CD4-positive, alpha-beta T cell treated with Interleukin-15 for 1 hour (primary cell): ENCODE measurements around the gene MTUS2.

Experiments used
- DNase-seq: peaks from one replicate; pipeline ENCODE4 v3.0.0-alpha.2; 2020

Gene MTUS2

GRCh38 chr13:29494520-29494919 lies 674.4 kb downstream of the MTUS2 start:
- no peak for DNase-seq

GRCh38 chr13:29496241-29496712 lies 676.1 kb downstream of the MTUS2 start:
- DNase-seq: peak; percentile 46

GRCh38 chr13:29497137-29497654 lies 677.1 kb downstream of the MTUS2 start:
- no peak for DNase-seq

GRCh38 chr13:29498426-29499040 lies 678.4 kb downstream of the MTUS2 start:
- no peak for DNase-seq

- DNase-seq: no peak
These were observed 679.5 kb downstream of the MTUS2 start for GRCh38 chr13:29499506-29500165.

GRCh38 chr13:29500386-29500785 lies 680.2 kb downstream of the MTUS2 start:
- DNase-seq: no peak

GRCh38 chr13:29501674-29502073 lies 681.5 kb downstream of the MTUS2 start:
- no peak for DNase-seq

- no peak for DNase-seq
These were observed 682.4 kb downstream of the MTUS2 start for GRCh38 chr13:29502391-29503008.

GRCh38 chr13:29503041-29503837 lies 683.1 kb downstream of the MTUS2 start:
- no peak for DNase-seq

GRCh38 chr13:29504691-29505090 lies 684.6 kb downstream of the MTUS2 start:
- DNase-seq: no peak

- DNase-seq: no peak
These were observed 685.4 kb downstream of the MTUS2 start for GRCh38 chr13:29505511-29505910.

- no peak for DNase-seq
These were observed 685.8 kb downstream of the MTUS2 start for GRCh38 chr13:29505950-29506349.

GRCh38 chr13:29507356-29507755 lies 687.2 kb downstream of the MTUS2 start:
- no peak for DNase-seq

GRCh38 chr13:29508130-29508875 lies 688.2 kb downstream of the MTUS2 start:
- DNase-seq: peak; percentile 59

- DNase-seq: no peak
These were observed 688.7 kb downstream of the MTUS2 start for GRCh38 chr13:29508876-29509252.

- no peak for DNase-seq
These were observed 690.0 kb downstream of the MTUS2 start for GRCh38 chr13:29509999-29510589.

GRCh38 chr13:29510651-29511084 lies 690.5 kb downstream of the MTUS2 start:
- DNase-seq: no peak

GRCh38 chr13:29511106-29511796 lies 691.1 kb downstream of the MTUS2 start:
- DNase-seq: no peak

GRCh38 chr13:29511980-29512379 lies 691.8 kb downstream of the MTUS2 start:
- no peak for DNase-seq

- DNase-seq: no peak
These were observed 693.2 kb downstream of the MTUS2 start for GRCh38 chr13:29513002-29513980.
